Measurements from ENCODE around the gene ADAMTS16. TPM values are rescaled to one million over a fixed set of nuclear protein-coding genes. Genes with fewer than 3 reads are reported as not detected.

ADAMTS16 gene
- total RNA-seq, 3 donors from 2014 or later (not counting 1 experiment from before 2014, with no cell fraction given), result not detected

DNA sequence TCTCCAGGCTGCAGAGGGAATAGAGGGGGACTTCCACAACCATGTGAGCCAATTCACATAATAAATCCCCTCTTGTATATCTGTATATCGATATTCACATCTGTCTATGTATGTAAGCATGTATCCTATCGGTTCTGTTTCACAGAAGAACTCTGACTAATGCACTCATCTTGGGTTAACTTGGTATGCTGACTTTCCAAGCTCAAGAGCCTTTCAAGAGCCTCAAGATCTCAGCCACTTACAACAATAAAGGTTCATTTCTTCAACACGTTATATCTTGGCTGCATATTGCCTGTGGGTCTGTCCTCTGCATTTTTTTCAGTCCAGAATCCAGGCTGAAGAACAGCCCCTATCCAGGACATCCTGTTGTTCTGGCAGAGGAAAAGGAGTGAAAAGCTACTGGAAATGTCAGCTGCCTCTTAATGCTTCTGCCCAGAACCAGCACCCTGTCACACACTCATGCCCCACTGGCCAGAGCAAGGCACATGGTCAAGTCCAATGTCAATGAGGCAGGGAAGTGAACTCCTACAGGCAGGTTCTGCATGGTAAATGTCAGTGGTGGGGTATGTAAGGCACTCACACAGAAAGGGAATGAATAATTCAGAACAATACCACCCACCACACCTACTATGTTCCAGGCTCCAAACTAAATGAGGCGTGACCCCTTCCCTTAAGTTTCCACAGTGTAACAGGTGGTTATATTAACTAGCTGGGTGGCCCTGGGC is 190.8 kb downstream of the ADAMTS16 start:
- no peaks in the 10 kb centered on the region for H3K27me3 Mint-ChIP-seq (ENCODE audit: low read depth in 2 of 2)
- H3K4me3 Mint-ChIP-seq, result no peak overlapping the region
- Histone ChIP-seq H3K27ac (ENCODE audit: low read length) (no peak overlapping the region), H3K36me3 (ENCODE audit: control insufficient read depth, insufficient read depth, low read length) (no peaks in the 10 kb centered on the region), H3K27me3 (ENCODE audit: control insufficient read depth, insufficient read depth, low read length) (no peaks in the 10 kb centered on the region), H3K4me3 (ENCODE audit: low read length) (no peak overlapping the region), H3K9me3 (ENCODE audit: control insufficient read depth, insufficient read depth, low read length) (peaks cover 15% of the 10 kb centered on the region), H3K4me1 (ENCODE audit: control insufficient read depth, insufficient read depth, low read length) (no peaks in the 10 kb centered on the region)
- H3K4me1 Mint-ChIP-seq, result no peaks in the 10 kb centered on the region
- H3K9me3 Mint-ChIP-seq, result peaks cover 11 to 17% of the 10 kb centered on the region in 2 donors
- intact Hi-C loops (cut with micrococcal nuclease), result no loop called here
- TF ChIP-seq, protein P1, sequence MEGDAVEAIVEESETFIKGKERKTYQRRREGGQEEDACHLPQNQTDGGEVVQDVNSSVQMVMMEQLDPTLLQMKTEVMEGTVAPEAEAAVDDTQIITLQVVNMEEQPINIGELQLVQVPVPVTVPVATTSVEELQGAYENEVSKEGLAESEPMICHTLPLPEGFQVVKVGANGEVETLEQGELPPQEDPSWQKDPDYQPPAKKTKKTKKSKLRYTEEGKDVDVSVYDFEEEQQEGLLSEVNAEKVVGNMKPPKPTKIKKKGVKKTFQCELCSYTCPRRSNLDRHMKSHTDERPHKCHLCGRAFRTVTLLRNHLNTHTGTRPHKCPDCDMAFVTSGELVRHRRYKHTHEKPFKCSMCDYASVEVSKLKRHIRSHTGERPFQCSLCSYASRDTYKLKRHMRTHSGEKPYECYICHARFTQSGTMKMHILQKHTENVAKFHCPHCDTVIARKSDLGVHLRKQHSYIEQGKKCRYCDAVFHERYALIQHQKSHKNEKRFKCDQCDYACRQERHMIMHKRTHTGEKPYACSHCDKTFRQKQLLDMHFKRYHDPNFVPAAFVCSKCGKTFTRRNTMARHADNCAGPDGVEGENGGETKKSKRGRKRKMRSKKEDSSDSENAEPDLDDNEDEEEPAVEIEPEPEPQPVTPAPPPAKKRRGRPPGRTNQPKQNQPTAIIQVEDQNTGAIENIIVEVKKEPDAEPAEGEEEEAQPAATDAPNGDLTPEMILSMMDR (IDR thresholded peaks at IDR 0.05), result no peak
- H3K27ac Mint-ChIP-seq, result no peak overlapping the region
- H3K36me3 Mint-ChIP-seq, result no peaks in the 10 kb centered on the region
- DNase-seq (no peak), ATAC-seq (no peak)
- WGBS (ENCODE audit: insufficient coverage), result 84% methylated on average over 3 of the region's 4 CpGs

DNA sequence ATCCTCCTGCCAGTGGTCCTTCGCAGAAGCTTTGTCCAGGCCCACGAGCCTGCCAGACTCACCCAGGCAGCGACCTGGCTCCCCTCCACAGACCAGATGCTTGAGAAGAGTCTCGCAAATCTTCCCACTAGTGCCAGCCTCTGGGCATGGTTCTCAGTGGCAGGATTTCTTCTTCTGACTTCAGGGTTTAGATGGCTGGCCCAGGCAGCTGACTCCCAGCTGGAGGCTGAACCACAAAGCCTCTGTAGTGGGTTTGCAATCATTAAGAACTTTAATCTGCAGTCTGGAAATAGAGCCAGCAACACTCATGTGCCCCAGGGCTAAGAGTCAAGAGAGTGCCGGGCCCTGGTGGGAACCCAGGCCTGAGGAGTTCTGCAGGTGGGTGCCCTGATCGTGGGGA is 191.7 kb downstream of the ADAMTS16 start:
- ATAC-seq (no peak), DNase-seq (no peak)
- Mint-ChIP-seq H3K27me3 (ENCODE audit: low read depth in 2 of 2) (no peaks in the 10 kb centered on the region), H3K27ac (no peak overlapping the region), H3K4me1 (no peaks in the 10 kb centered on the region), H3K4me3 (no peak overlapping the region), H3K36me3 (no peaks in the 10 kb centered on the region), H3K9me3 (peaks cover 11 to 19% of the 10 kb centered on the region in 2 donors)
- Histone ChIP-seq H3K9me3 (ENCODE audit: control insufficient read depth, insufficient read depth, low read length) (peaks cover 10% of the 10 kb centered on the region), H3K27ac (ENCODE audit: low read length) (no peak overlapping the region), H3K4me1 (ENCODE audit: control insufficient read depth, insufficient read depth, low read length) (no peaks in the 10 kb centered on the region), H3K36me3 (ENCODE audit: control insufficient read depth, insufficient read depth, low read length) (no peaks in the 10 kb centered on the region), H3K27me3 (ENCODE audit: control insufficient read depth, insufficient read depth, low read length) (no peaks in the 10 kb centered on the region), H3K4me3 (ENCODE audit: low read length) (no peak overlapping the region)
- intact Hi-C loops (cut with micrococcal nuclease), result no loop called here
- 88% methylated on average over 6 of the region's 6 CpGs for WGBS (ENCODE audit: insufficient coverage)
- TF ChIP-seq, protein P1 (IDR thresholded peaks at IDR 0.05), result no peak

DNA sequence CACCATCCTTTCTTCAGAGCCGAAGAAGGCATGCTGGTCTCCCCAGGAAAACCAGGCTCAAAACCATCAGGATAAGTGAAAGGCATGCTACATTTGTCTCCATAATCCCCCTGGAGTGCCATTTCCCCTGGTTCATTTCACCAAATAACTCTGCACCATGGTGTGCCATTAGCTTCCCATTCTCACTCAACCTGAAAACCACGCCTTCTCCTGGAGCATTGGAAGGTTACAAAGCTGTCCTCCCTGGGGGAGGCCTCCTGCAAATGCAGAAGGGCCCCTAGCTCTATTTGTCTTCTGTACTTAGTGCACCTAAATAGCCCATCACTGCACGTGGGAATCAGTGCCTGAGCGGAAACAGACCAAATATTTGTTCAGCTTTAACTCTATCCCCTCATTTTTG is 192.2 kb downstream of the ADAMTS16 start:
- H3K27ac Mint-ChIP-seq, result no peak overlapping the region
- H3K4me3 Mint-ChIP-seq, result no peak overlapping the region
- TF ChIP-seq, protein P1 (IDR thresholded peaks at IDR 0.05), result no peak
- DNase-seq (no peak), ATAC-seq (no peak)
- no peaks in the 10 kb centered on the region for H3K27me3 Mint-ChIP-seq (ENCODE audit: low read depth in 2 of 2)
- Histone ChIP-seq H3K4me3 (ENCODE audit: low read length) (no peak overlapping the region), H3K27me3 (ENCODE audit: control insufficient read depth, insufficient read depth, low read length) (no peaks in the 10 kb centered on the region), H3K9me3 (ENCODE audit: control insufficient read depth, insufficient read depth, low read length) (peaks cover 6% of the 10 kb centered on the region), H3K27ac (ENCODE audit: low read length) (no peak overlapping the region), H3K4me1 (ENCODE audit: control insufficient read depth, insufficient read depth, low read length) (no peaks in the 10 kb centered on the region), H3K36me3 (ENCODE audit: control insufficient read depth, insufficient read depth, low read length) (no peaks in the 10 kb centered on the region)
- H3K9me3 Mint-ChIP-seq, result peaks cover 11 to 19% of the 10 kb centered on the region in 2 donors
- no peaks in the 10 kb centered on the region for H3K36me3 Mint-ChIP-seq
- no peaks in the 10 kb centered on the region for H3K4me1 Mint-ChIP-seq
- intact Hi-C loops (cut with micrococcal nuclease), result no loop called here
- 85% methylated on average over 4 of the region's 4 CpGs for WGBS (ENCODE audit: insufficient coverage)

DNA sequence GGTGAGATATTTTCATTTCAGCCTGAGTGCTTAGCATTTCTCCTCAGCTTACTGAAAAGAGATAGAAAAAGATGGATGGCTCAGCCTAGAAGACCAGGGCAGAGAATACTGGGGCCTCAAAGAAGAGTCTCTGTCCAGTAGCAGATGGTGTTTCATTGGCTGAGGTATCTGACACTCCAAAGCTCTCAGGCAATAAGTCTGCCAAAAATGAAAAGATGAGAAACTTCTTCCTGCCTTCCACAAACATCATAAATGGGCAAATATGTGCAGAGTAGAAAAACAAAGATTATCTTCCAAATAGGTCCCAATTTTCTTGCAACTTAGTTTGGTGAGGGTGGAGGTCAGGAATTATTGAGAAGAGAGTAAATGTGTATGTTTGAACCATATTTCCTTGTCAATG is 195.0 kb downstream of the ADAMTS16 start:
- Histone ChIP-seq H3K4me1 (ENCODE audit: control insufficient read depth, insufficient read depth, low read length) (no peaks in the 10 kb centered on the region), H3K27ac (ENCODE audit: low read length) (no peak overlapping the region), H3K9me3 (ENCODE audit: control insufficient read depth, insufficient read depth, low read length) (peaks cover 3% of the 10 kb centered on the region), H3K27me3 (ENCODE audit: control insufficient read depth, insufficient read depth, low read length) (no peaks in the 10 kb centered on the region), H3K4me3 (ENCODE audit: low read length) (no peak overlapping the region), H3K36me3 (ENCODE audit: control insufficient read depth, insufficient read depth, low read length) (no peaks in the 10 kb centered on the region)
- DNase-seq (no peak), ATAC-seq (no peak)
- Mint-ChIP-seq H3K36me3 (no peaks in the 10 kb centered on the region), H3K27me3 (ENCODE audit: low read depth in 2 of 2) (no peaks in the 10 kb centered on the region), H3K27ac (no peak overlapping the region), H3K4me3 (no peak overlapping the region), H3K9me3 (peaks cover 5 to 7% of the 10 kb centered on the region in 2 donors), H3K4me1 (no peaks in the 10 kb centered on the region)
- TF ChIP-seq, protein P1 (IDR thresholded peaks at IDR 0.05), result no peak
- intact Hi-C loops (cut with micrococcal nuclease), result no loop called here

Measured in natural killer cell (primary cell).